HG03045 (cell line): ENCODE results near the gene OLR1.

Experiments
- ATAC-seq: cut with Tn5 transposase; IDR thresholded peaks from one replicate; pipeline ENCODE4 v1.9.1; 2021; ENCODE audit warnings: mild to moderate bottlenecking, moderate library complexity; ENCODE audit not compliant: unreplicated experiment

OLR1 gene

DNA sequence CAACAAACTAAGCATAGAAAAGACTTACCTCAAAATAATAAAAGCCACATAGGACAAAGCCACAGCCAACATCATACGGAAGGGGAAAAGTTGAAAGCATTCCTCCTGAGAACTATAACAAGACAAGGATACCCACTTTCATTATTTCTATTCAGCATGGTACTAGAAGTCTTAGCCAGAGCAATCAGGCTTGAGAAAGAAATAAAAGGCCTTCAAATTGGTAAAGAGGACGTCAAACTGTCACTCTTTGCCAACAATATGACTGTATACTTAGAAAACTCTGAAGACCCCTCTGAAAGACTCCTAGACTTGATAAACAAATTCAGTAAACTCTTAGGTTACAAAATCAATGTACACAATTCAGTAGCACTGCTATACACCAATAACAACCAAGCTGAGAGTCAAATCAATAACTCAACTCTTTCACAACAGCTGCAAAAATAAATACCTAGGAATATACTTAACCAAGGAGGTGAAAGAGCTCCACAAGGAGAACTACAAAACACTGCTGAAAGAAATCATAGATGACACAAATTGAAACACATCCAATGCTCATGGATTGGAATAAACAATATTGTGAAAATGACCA lies 61.6 kb downstream of the OLR1 start:
- ATAC-seq = no peak
